ENCODE results near the gene FEM1C. TPM values are rescaled to one million over a fixed set of nuclear protein-coding genes. Genes with fewer than 3 reads are reported as not detected.

FEM1C gene
- total and polyA plus RNA-seq, 2 donors from 2014 or later, result 4.3 to 18.6 TPM

DNA sequence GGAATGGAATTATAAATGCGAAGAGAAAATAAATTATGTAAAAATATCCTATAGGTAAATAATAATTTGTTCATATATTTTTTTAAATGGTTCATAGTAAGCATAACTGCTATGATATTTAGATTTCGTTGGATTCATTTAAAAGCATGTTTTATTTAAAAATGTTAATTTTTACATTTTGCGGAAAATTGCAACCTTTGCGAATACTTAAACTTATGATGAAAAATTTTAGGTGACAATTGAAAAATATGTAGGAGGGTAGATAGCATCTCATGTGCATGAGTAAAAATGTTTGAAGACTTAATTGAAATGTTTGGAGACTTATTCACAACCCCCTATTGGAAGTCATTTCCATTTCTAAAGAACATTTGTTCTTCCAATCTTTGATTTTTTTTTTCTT lies 4.1 kb upstream of the FEM1C start:
- peaks cover 0 to 7% (median 2%) of the 10 kb centered on the region in 3 donors for H3K9me3 ChIP-seq (ENCODE audit: control insufficient read depth in 2 of 3, insufficient read depth in 1 of 3, low read length in 3 of 3)
- TF ChIP-seq, protein P1, sequence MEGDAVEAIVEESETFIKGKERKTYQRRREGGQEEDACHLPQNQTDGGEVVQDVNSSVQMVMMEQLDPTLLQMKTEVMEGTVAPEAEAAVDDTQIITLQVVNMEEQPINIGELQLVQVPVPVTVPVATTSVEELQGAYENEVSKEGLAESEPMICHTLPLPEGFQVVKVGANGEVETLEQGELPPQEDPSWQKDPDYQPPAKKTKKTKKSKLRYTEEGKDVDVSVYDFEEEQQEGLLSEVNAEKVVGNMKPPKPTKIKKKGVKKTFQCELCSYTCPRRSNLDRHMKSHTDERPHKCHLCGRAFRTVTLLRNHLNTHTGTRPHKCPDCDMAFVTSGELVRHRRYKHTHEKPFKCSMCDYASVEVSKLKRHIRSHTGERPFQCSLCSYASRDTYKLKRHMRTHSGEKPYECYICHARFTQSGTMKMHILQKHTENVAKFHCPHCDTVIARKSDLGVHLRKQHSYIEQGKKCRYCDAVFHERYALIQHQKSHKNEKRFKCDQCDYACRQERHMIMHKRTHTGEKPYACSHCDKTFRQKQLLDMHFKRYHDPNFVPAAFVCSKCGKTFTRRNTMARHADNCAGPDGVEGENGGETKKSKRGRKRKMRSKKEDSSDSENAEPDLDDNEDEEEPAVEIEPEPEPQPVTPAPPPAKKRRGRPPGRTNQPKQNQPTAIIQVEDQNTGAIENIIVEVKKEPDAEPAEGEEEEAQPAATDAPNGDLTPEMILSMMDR (IDR thresholded peaks at IDR 0.05; ENCODE audit: borderline replicate concordance, extremely low read depth, insufficient read depth), result no peak
- DNase-seq, result no peak
- H3K4me3 ChIP-seq (ENCODE audit: low read length in 3 of 3), result no peak overlapping the region
- no peaks in the 10 kb centered on the region for H3K4me1 ChIP-seq (ENCODE audit: control insufficient read depth in 2 of 3, insufficient read depth in 2 of 3, low read depth in 1 of 3, low read length in 3 of 3)
- no peaks in the 10 kb centered on the region for H3K36me3 ChIP-seq (ENCODE audit: control insufficient read depth in 2 of 3, insufficient read depth in 3 of 3, low read length in 3 of 3)
- no peak overlapping the region for H3K27ac ChIP-seq (ENCODE audit: low read depth in 2 of 2, low read length in 2 of 2)
- H3K9ac ChIP-seq (ENCODE audit: low read length in 3 of 3), result no peak overlapping the region
- intact Hi-C loops (cut with DNase I), result no loop called here
- FAIRE-seq, result no peak
- no peaks in the 10 kb centered on the region for H3K27me3 ChIP-seq (ENCODE audit: control insufficient read depth, insufficient read depth, low read length)

DNA sequence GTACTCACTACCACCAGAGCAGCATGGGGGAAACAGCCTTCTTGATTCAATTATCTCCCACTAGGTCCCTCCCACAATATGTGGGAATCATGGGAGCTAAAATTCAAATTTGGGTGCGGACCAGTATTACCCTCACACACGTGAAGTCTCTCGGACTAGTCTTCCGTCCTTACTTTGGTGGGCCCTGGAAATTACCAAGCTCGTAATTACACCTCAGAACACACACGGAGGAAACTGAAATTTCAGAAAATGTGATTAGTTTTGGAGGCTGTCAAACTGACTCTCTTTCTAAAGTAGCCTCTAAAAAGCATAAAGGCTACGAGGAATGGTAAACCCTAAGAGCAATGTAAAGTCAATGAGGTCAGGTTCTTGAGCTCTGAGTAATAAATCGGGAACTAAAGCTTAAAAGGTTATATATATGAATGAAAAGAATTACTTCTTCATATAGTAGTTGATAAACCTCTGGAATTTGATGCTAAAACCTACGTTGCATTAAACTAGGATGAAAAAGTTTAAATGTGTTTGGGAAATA lies 842 bp upstream of the FEM1C start:
- no peak for FAIRE-seq
- no peak for DNase-seq
- H3K27ac ChIP-seq (ENCODE audit: low read depth in 2 of 2, low read length in 2 of 2), result peak overlapping the region in 1 of 2 donors; percentile 41
- H3K4me3 ChIP-seq (ENCODE audit: low read length in 3 of 3), result peak overlapping the region; percentile 54 to 66 (median 56)
- H3K4me1 ChIP-seq (ENCODE audit: control insufficient read depth in 2 of 3, insufficient read depth in 2 of 3, low read depth in 1 of 3, low read length in 3 of 3), result peaks cover 0 to 5% (median 5%) of the 10 kb centered on the region in 3 donors
- H3K9me3 ChIP-seq (ENCODE audit: control insufficient read depth in 2 of 3, insufficient read depth in 1 of 3, low read length in 3 of 3), result peaks cover 0 to 7% (median 2%) of the 10 kb centered on the region in 3 donors
- no peaks in the 10 kb centered on the region for H3K36me3 ChIP-seq (ENCODE audit: control insufficient read depth in 2 of 3, insufficient read depth in 3 of 3, low read length in 3 of 3)
- TF ChIP-seq, protein P1 (IDR thresholded peaks at IDR 0.05; ENCODE audit: borderline replicate concordance, extremely low read depth, insufficient read depth), result no peak
- no peaks in the 10 kb centered on the region for H3K27me3 ChIP-seq (ENCODE audit: control insufficient read depth, insufficient read depth, low read length)
- H3K9ac ChIP-seq (ENCODE audit: low read length in 3 of 3), result peak overlapping the region in 1 of 3 donors; percentile 22
- intact Hi-C loops (cut with DNase I), result no loop called here

DNA sequence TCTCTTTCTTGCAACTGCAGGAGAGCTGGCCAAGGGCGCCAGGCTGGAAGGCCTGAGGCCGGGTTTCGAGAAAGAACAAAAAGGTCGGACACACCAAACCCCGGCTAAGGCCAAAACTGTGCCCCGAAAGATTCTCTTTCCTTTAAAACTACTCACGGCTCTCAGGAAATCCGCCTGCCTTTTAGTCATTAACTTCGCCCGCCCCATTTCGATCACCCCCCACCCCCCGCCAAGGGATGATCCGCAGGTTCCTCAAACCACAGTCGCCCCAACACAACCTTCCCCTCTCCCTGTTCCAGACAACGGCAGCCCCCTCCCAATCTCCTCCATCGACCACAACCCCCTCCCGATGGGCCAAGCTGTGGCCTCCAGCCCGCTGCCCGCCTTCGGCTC lies 536 bp downstream of the FEM1C start:
- TF ChIP-seq, protein P1 (IDR thresholded peaks at IDR 0.05; ENCODE audit: borderline replicate concordance, extremely low read depth, insufficient read depth), result no peak
- DNase-seq (peak in 4 of 5 donors; percentile 48 to 80 (median 74)), FAIRE-seq (no peak)
- no peaks in the 10 kb centered on the region for H3K27me3 ChIP-seq (ENCODE audit: control insufficient read depth, insufficient read depth, low read length)
- intact Hi-C loops (cut with DNase I), result no loop called here
- H3K4me1 ChIP-seq (ENCODE audit: control insufficient read depth in 2 of 3, insufficient read depth in 2 of 3, low read depth in 1 of 3, low read length in 3 of 3), result peaks cover 0 to 18% (median 10%) of the 10 kb centered on the region in 3 donors
- peaks cover 0 to 3% (median 0%) of the 10 kb centered on the region in 3 donors for H3K36me3 ChIP-seq (ENCODE audit: control insufficient read depth in 2 of 3, insufficient read depth in 3 of 3, low read length in 3 of 3)
- H3K4me3 ChIP-seq (ENCODE audit: low read length in 3 of 3), result peak overlapping the region; percentile 64 to 77 (median 75)
- H3K9me3 ChIP-seq (ENCODE audit: control insufficient read depth in 2 of 3, insufficient read depth in 1 of 3, low read length in 3 of 3), result peaks cover 0 to 7% (median 2%) of the 10 kb centered on the region in 3 donors
- peak overlapping the region; percentile 94 to 96 for H3K27ac ChIP-seq (ENCODE audit: low read depth in 2 of 2, low read length in 2 of 2)
- H3K9ac ChIP-seq (ENCODE audit: low read length in 3 of 3), result peak overlapping the region; percentile 81 to 88 (median 86)
